KMS-11 (cell line): ENCODE data around the gene KLK2.
"Not testable (repeated sequence)": the region's sequence is repeated elsewhere in the genome, so short reads cannot be mapped to it uniquely, and the experiment has no call there.

ENCODE experiments used
- H2AFZ ChIP-seq: fragments of 200-600 bp; sonication (generic); 2 replicates; pipeline ENCODE4 v1.6.1; 2016; ENCODE audit warnings: antibody characterized with exemption, mixed run types, low read depth
- H3K27ac ChIP-seq: fragments of 200-600 bp; sonication (generic); 2 replicates; pipeline ENCODE4 v1.6.1; 2016; ENCODE audit warnings: mild to moderate bottlenecking, mixed run types
- H3K27me3 ChIP-seq: fragments of 200-600 bp; sonication (generic); 2 replicates; pipeline ENCODE4 v1.6.1; 2017; ENCODE audit warnings: mild to moderate bottlenecking, low read depth, mixed run types, moderate library complexity; ENCODE audit not compliant: insufficient read depth
- H3K36me3 ChIP-seq: fragments of 200-600 bp; sonication (generic); 2 replicates; pipeline ENCODE4 v1.6.1; 2017; ENCODE audit warnings: mild to moderate bottlenecking, mixed run types; ENCODE audit not compliant: insufficient read depth
- H3K4me1 ChIP-seq: fragments of 200-600 bp; sonication (generic); 2 replicates; pipeline ENCODE4 v1.6.1; 2016; ENCODE audit warnings: mild to moderate bottlenecking, low read depth, mixed run types; ENCODE audit not compliant: poor library complexity, severe bottlenecking
- H3K4me2 ChIP-seq: fragments of 200-600 bp; sonication (generic); 2 replicates; pipeline ENCODE4 v1.7.0; 2016; ENCODE audit warnings: mild to moderate bottlenecking, mixed run types
- H3K4me3 ChIP-seq: fragments of 200-600 bp; sonication (generic); IDR thresholded peaks from 2 replicates; pipeline ENCODE4 v1.6.1; 2017; ENCODE audit warnings: low read depth, low read length, mixed read lengths; ENCODE audit not compliant: insufficient read depth
- H3K79me2 ChIP-seq: fragments of 200-600 bp; sonication (generic); 2 replicates; pipeline ENCODE4 v1.6.1; 2016; ENCODE audit warnings: low read depth, mixed run types; ENCODE audit not compliant: insufficient read depth
- H3K9ac ChIP-seq: fragments of 200-600 bp; sonication (generic); 2 replicates; pipeline ENCODE4 v1.6.1; 2016; ENCODE audit warnings: mild to moderate bottlenecking, mixed run types
- H4K20me1 ChIP-seq: fragments of 200-600 bp; sonication (generic); 2 replicates; pipeline ENCODE4 v1.6.1; 2016; ENCODE audit warnings: mild to moderate bottlenecking, mixed run types; ENCODE audit not compliant: insufficient read depth
- TF ChIP-seq, protein P1 (sequence below): fragments of 200-600 bp; sonication (generic); conservative IDR thresholded peaks from 2 replicates; pipeline ENCODE4 v1.6.1; 2017; ENCODE audit warnings: low read depth, mild to moderate bottlenecking, antibody characterized with exemption, low read length, moderate library complexity, mixed read lengths

Gene KLK2

DNA sequence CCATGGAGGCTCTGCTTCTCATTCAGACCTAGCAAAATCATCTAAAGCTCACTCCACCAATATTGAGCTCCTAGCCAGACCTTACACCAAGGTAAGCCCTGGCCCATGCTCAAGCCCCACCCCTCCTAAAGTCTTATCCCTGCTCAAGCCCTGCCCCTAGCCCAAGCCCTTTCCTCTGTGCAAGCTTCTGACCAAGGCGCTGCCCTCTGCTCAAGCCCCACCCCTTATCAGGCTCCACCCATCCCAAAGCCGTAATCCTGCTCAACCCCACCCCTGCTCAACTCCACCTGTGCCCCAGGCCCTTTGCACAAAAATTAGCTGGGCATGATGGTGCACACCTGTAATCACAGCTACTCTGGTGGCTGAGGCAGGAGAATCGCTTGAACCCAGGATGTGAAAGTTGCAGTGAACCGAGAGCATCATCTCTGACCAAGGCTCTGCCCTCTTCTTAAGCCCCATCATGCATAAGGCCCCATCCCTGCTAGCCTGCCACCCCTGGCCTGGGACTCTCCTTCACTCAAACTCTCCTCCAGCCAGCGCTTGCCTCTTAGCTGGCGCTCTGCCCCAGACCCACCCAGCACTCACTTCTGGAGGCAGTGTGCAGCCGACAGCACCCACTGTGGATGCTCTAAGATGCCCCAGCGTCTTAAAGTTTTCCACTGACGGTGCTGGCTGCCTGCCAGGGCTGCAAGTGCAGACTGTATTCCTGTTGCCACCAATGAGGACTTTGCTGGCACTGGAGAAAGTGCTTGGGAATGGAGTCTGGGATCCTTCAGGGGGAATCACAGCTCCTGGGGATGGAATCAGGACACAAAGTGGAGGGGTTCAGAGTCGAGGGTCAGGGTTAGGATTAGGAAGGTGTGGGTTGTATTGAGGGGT lies 21.5 kb downstream of the KLK2 start:
- H3K36me3 ChIP-seq = no peaks in the 10 kb centered on the region
- no peak overlapping the region for H3K4me3 ChIP-seq
- no peaks in the 10 kb centered on the region for H3K4me1 ChIP-seq
- no peaks in the 10 kb centered on the region for H3K79me2 ChIP-seq
- no peak overlapping the region for H2AFZ ChIP-seq
- H3K27ac ChIP-seq = no peak overlapping the region
- no peaks in the 10 kb centered on the region; the same call in 1 of the 2 replicates for H3K27me3 ChIP-seq
- no peaks in the 10 kb centered on the region for H4K20me1 ChIP-seq
- H3K9ac ChIP-seq = no peak overlapping the region
- TF ChIP-seq, protein P1, sequence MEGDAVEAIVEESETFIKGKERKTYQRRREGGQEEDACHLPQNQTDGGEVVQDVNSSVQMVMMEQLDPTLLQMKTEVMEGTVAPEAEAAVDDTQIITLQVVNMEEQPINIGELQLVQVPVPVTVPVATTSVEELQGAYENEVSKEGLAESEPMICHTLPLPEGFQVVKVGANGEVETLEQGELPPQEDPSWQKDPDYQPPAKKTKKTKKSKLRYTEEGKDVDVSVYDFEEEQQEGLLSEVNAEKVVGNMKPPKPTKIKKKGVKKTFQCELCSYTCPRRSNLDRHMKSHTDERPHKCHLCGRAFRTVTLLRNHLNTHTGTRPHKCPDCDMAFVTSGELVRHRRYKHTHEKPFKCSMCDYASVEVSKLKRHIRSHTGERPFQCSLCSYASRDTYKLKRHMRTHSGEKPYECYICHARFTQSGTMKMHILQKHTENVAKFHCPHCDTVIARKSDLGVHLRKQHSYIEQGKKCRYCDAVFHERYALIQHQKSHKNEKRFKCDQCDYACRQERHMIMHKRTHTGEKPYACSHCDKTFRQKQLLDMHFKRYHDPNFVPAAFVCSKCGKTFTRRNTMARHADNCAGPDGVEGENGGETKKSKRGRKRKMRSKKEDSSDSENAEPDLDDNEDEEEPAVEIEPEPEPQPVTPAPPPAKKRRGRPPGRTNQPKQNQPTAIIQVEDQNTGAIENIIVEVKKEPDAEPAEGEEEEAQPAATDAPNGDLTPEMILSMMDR = no peak
- H3K4me2 ChIP-seq = no peak overlapping the region

- H3K4me2 ChIP-seq, H3K36me3 ChIP-seq, H4K20me1 ChIP-seq, H3K4me1 ChIP-seq, H3K27me3 ChIP-seq, H3K9ac ChIP-seq, H2AFZ ChIP-seq, H3K79me2 ChIP-seq, H3K27ac ChIP-seq, H3K4me3 ChIP-seq: not testable (repeated sequence)
Measured at GRCh38 chr19:50896089-50896590, 22.9 kb downstream of the KLK2 start.

DNA sequence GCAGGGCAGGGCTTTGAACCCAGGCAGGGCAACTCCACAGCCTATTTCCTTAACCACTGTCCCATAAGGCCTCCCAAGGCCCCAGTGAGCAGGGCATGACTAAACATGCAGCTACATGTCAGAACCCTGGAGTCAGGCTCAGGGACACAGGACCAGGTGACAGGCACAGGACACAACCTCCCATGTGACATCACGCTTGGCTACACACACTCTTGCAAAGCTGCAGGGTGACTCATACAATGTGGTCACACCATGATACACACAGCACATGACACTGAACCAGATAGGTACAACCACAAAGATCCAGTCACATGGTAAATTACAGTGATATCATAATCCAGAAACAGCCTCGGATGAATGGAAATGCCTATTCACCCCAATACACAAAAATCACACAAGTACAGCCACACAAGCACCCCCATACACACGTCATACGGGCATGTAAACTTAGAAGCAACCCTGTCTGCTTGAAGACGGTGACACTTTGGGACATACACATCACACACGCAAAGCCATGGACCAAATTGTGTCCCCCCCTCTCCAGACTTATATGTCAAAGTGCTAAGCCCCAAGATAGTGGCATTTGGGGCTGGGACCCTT lies 23.5 kb downstream of the KLK2 start:
- H3K27me3 ChIP-seq = no peaks in the 10 kb centered on the region; the same call in 1 of the 2 replicates
- H3K9ac ChIP-seq = no peak overlapping the region
- TF ChIP-seq, protein P1 = no peak
- H3K4me1 ChIP-seq = no peaks in the 10 kb centered on the region
- H3K4me3 ChIP-seq = no peak overlapping the region
- H3K4me2 ChIP-seq = no peak overlapping the region
- H4K20me1 ChIP-seq = no peaks in the 10 kb centered on the region
- H2AFZ ChIP-seq = no peak overlapping the region
- H3K36me3 ChIP-seq = no peaks in the 10 kb centered on the region
- H3K79me2 ChIP-seq = no peaks in the 10 kb centered on the region
- H3K27ac ChIP-seq = no peak overlapping the region

GRCh38 chr19:50897191-50897607 lies 24.0 kb downstream of the KLK2 start:
- TF ChIP-seq, protein P1 = no peak
- Histone ChIP-seq H3K4me3 (no peak overlapping the region), H3K4me1 (no peaks in the 10 kb centered on the region), H3K9ac (no peak overlapping the region), H3K4me2 (no peak overlapping the region), H3K79me2 (no peaks in the 10 kb centered on the region), H2AFZ (no peak overlapping the region), H4K20me1 (no peaks in the 10 kb centered on the region), H3K36me3 (no peaks in the 10 kb centered on the region), H3K27me3 (no peaks in the 10 kb centered on the region; the same call in 1 of the 2 replicates), H3K27ac (no peak overlapping the region)
